ENCODE measurements around the gene AZU1.

Gene AZU1

GRCh38 chr19:827710-828321 lies at the start of gene AZU1:
AZU1 (plus strand) TSS chr19:827837; CDS start chr19:827847, 10 bp downstream.
- Histone ChIP-seq H3K4me1 (ENCODE audit: control insufficient read depth, insufficient read depth, low read length) (no peaks in the 10 kb centered on the region), H3K27me3 (ENCODE audit: control insufficient read depth, insufficient read depth, low read length) (no peaks in the 10 kb centered on the region), H3K9ac (ENCODE audit: low read depth, low read length) (no peak within 1 kb of the TSS), H3K4me3 (ENCODE audit: low read depth, low read length) (no peak within 1 kb of the TSS), H3K36me3 (ENCODE audit: control insufficient read depth, insufficient read depth, low read length) (no peaks in the 10 kb centered on the region), H3K9me3 (ENCODE audit: control insufficient read depth, insufficient read depth, low read length) (no peaks in the 10 kb centered on the region)

GRCh38 chr19:778910-779653 lies 48.6 kb upstream of the AZU1 start:
- Histone ChIP-seq H3K9ac (ENCODE audit: low read depth, low read length) (no peak overlapping the region), H3K4me1 (ENCODE audit: control insufficient read depth, insufficient read depth, low read length) (peaks cover 3% of the 10 kb centered on the region), H3K36me3 (ENCODE audit: control insufficient read depth, insufficient read depth, low read length) (no peaks in the 10 kb centered on the region), H3K9me3 (ENCODE audit: control insufficient read depth, insufficient read depth, low read length) (no peaks in the 10 kb centered on the region), H3K27me3 (ENCODE audit: control insufficient read depth, insufficient read depth, low read length) (no peaks in the 10 kb centered on the region), H3K4me3 (ENCODE audit: low read depth, low read length) (no peak overlapping the region)

DNA sequence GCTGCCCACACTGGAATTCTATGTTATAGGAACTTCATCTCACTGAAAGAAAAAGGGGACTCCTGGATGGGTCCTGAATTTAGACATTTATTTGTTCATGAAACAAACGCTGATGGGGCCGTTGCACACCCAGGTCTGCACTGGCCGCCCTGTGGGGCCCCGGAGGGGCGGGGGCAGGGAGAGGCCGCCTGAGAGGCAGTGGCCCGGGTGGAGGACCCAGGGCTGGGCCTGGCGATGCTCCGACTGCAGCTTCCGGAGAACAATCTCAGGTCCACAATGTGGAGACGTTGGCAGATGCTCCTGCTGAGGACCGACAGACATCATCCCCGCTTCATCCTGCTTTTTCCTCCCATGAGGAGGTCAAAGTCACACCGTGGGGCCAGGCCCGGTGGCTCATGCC lies 46.7 kb upstream of the AZU1 start:
- no peak overlapping the region for H3K9ac ChIP-seq (ENCODE audit: low read depth, low read length)
- H3K4me3 ChIP-seq (ENCODE audit: low read depth, low read length) = no peak overlapping the region

GRCh38 chr19:781800-782184 lies 45.8 kb upstream of the AZU1 start:
- Histone ChIP-seq H3K9ac (ENCODE audit: low read depth, low read length) (peak overlapping the region; percentile 32), H3K4me1 (ENCODE audit: control insufficient read depth, insufficient read depth, low read length) (peaks cover 3% of the 10 kb centered on the region), H3K9me3 (ENCODE audit: control insufficient read depth, insufficient read depth, low read length) (no peaks in the 10 kb centered on the region), H3K27me3 (ENCODE audit: control insufficient read depth, insufficient read depth, low read length) (no peaks in the 10 kb centered on the region), H3K4me3 (ENCODE audit: low read depth, low read length) (peak overlapping the region; percentile 37), H3K36me3 (ENCODE audit: control insufficient read depth, insufficient read depth, low read length) (no peaks in the 10 kb centered on the region)

More for the DNA sequence above, 46.7 kb upstream of the AZU1 start:
- Histone ChIP-seq H3K36me3 (ENCODE audit: control insufficient read depth, insufficient read depth, low read length) (no peaks in the 10 kb centered on the region), H3K9me3 (ENCODE audit: control insufficient read depth, insufficient read depth, low read length) (no peaks in the 10 kb centered on the region), H3K4me1 (ENCODE audit: control insufficient read depth, insufficient read depth, low read length) (peaks cover 3% of the 10 kb centered on the region), H3K27me3 (ENCODE audit: control insufficient read depth, insufficient read depth, low read length) (no peaks in the 10 kb centered on the region)

DNA sequence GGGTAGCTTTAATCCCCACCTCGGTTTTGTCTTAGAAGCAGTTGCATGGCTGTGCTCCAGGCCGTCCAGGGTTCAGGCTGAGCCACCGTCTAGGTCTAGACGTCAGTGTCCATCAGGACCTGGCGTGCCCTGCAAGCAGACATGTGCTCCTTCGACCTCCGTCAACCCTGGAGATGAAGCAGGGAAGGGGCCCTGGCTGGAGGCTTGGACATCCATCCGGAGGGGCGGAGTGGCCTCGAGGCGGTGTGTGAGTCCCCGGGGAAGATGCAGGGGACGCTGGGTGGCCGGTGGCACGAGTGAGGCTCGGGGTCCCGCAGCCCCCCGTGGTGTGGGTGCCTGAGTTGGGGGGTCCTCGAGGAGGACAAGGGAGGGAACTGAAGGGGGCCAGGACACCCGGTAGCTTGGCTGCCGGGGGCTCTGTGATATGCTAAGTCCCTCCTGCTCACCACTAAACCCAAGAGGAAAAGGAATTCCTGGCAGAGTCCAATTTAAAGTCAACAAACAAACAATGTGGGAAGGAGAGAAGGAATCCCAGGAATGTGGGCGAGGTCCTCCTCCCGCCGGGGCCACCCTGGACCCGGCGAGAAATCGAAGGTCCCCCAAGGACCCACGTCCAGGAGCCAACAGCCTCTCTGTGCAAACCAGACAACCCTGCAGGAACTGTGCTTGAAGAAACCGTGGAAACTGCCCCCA lies 45.3 kb upstream of the AZU1 start:
- peaks cover 3% of the 10 kb centered on the region for H3K4me1 ChIP-seq (ENCODE audit: control insufficient read depth, insufficient read depth, low read length)
- no peaks in the 10 kb centered on the region for H3K36me3 ChIP-seq (ENCODE audit: control insufficient read depth, insufficient read depth, low read length)
- peak overlapping the region; percentile 46 for H3K4me3 ChIP-seq (ENCODE audit: low read depth, low read length)
- no peaks in the 10 kb centered on the region for H3K9me3 ChIP-seq (ENCODE audit: control insufficient read depth, insufficient read depth, low read length)
- no peaks in the 10 kb centered on the region for H3K27me3 ChIP-seq (ENCODE audit: control insufficient read depth, insufficient read depth, low read length)
- peak overlapping the region; percentile 32 for H3K9ac ChIP-seq (ENCODE audit: low read depth, low read length)

DNA sequence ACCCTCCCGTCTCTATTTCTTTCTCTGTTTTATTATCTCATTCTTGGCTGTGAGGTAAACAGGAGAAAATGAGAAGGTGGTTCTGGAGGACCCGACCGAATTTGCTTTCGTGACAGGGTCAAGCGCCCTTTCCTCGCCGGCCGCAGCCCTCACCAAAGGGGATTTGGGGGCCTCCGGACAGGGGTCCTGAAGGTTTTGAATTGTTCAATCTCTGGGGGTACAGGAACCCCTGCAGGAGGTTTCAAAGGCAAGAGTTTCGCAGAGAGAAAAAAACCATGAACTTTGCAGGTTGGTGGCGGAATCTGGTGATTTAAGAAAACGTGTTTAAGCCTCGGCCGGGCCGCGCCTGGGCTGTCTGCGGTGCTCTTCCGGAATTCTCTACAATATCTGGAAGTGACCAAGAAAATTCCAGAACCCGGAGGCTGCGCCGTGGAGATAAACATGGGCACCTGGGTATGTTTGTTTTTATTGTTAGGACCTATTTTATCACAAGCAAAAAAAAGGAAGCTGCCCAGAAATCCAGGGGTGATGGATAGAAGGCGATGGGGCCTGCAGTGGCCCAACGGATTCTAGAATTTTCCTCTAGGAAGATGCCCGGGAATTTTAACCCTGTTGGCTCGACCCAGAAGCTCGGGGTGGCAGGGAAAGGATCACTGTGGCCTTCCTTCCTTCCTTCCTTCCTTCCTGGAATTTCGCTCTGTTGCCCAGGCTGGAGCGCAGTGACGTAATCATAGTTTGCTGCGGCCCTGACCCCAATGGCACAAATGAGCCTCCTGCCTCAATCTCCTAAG lies 44.6 kb upstream of the AZU1 start:
- Histone ChIP-seq H3K4me1 (ENCODE audit: control insufficient read depth, insufficient read depth, low read length) (peaks cover 3% of the 10 kb centered on the region), H3K9ac (ENCODE audit: low read depth, low read length) (no peak overlapping the region), H3K9me3 (ENCODE audit: control insufficient read depth, insufficient read depth, low read length) (no peaks in the 10 kb centered on the region), H3K36me3 (ENCODE audit: control insufficient read depth, insufficient read depth, low read length) (no peaks in the 10 kb centered on the region), H3K27me3 (ENCODE audit: control insufficient read depth, insufficient read depth, low read length) (no peaks in the 10 kb centered on the region), H3K4me3 (ENCODE audit: low read depth, low read length) (peak overlapping the region; percentile 46)

GRCh38 chr19:784541-784940 lies 43.1 kb upstream of the AZU1 start:
- no peak overlapping the region for H3K9ac ChIP-seq (ENCODE audit: low read depth, low read length)
- no peaks in the 10 kb centered on the region for H3K9me3 ChIP-seq (ENCODE audit: control insufficient read depth, insufficient read depth, low read length)
- H3K36me3 ChIP-seq (ENCODE audit: control insufficient read depth, insufficient read depth, low read length) = no peaks in the 10 kb centered on the region
- H3K27me3 ChIP-seq (ENCODE audit: control insufficient read depth, insufficient read depth, low read length) = no peaks in the 10 kb centered on the region
- H3K4me1 ChIP-seq (ENCODE audit: control insufficient read depth, insufficient read depth, low read length) = peaks cover 3% of the 10 kb centered on the region
- H3K4me3 ChIP-seq (ENCODE audit: low read depth, low read length) = no peak overlapping the region

DNA sequence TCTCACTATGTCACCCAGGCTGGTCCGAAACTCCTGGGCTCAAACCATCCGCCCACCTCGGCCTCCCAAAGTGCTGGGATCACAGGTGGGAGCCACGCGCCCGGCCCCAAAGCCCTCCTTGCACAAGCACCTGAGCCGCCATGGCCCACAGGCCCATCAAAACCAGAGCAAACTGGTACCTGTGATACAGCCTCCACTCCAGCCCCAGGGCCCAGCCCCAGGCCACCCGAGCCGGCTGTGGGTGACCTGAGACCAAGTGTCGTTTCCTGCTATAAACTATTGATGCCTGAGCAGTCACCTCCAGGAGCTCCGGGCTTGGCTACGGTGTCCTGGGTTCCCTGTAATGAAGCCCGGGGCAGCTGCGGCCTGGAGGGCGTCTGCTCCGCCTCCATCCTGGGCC lies 40.1 kb upstream of the AZU1 start:
- Histone ChIP-seq H3K4me3 (ENCODE audit: low read depth, low read length) (no peak overlapping the region), H3K9ac (ENCODE audit: low read depth, low read length) (no peak overlapping the region), H3K4me1 (ENCODE audit: control insufficient read depth, insufficient read depth, low read length) (no peaks in the 10 kb centered on the region), H3K9me3 (ENCODE audit: control insufficient read depth, insufficient read depth, low read length) (no peaks in the 10 kb centered on the region), H3K36me3 (ENCODE audit: control insufficient read depth, insufficient read depth, low read length) (no peaks in the 10 kb centered on the region), H3K27me3 (ENCODE audit: control insufficient read depth, insufficient read depth, low read length) (no peaks in the 10 kb centered on the region)

- no peaks in the 10 kb centered on the region for H3K9me3 ChIP-seq (ENCODE audit: control insufficient read depth, insufficient read depth, low read length)
- no peak overlapping the region for H3K4me3 ChIP-seq (ENCODE audit: low read depth, low read length)
- H3K36me3 ChIP-seq (ENCODE audit: control insufficient read depth, insufficient read depth, low read length) = no peaks in the 10 kb centered on the region
- no peaks in the 10 kb centered on the region for H3K4me1 ChIP-seq (ENCODE audit: control insufficient read depth, insufficient read depth, low read length)
- peak overlapping the region; percentile 24 for H3K9ac ChIP-seq (ENCODE audit: low read depth, low read length)
- no peaks in the 10 kb centered on the region for H3K27me3 ChIP-seq (ENCODE audit: control insufficient read depth, insufficient read depth, low read length)
Measured at GRCh38 chr19:788686-788982, 39.0 kb upstream of the AZU1 start.

DNA sequence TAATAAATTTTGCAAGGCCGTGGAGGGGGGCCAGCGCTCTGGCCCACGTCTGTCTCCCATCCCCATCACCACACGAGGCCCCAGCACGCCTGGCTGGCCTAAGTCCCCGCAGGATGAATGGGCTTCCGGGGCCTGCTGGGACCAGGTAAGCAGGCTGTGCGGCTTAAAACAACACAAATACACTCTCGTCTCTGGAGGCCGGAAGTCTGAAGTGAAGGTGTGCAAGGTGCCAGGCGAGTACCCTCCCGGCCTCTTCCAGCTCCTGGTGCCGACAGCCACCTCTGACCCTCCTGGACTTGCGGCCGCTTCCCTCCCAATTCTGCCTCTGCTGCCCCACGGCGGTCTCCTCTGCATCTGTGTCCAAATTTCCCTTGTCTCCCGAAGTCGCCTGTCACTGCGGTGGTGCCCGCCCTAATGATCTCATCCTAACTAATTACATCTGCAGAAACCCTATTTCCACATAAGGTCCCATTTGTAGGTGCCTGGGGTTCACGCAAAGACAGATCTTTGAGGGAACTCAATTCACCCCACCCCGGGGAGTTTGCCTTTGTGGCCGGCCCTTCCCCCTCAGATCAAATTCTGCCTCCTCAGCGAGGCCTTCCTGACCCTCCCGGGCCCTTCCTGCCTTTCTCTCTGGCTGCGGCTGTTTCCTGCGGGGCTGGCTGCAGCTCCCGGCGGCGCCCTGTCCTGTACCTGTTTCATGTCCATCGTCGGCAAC lies 38.5 kb upstream of the AZU1 start:
- H3K36me3 ChIP-seq (ENCODE audit: control insufficient read depth, insufficient read depth, low read length) = no peaks in the 10 kb centered on the region
- H3K9ac ChIP-seq (ENCODE audit: low read depth, low read length) = peak overlapping the region; percentile 60
- no peaks in the 10 kb centered on the region for H3K4me1 ChIP-seq (ENCODE audit: control insufficient read depth, insufficient read depth, low read length)
- H3K9me3 ChIP-seq (ENCODE audit: control insufficient read depth, insufficient read depth, low read length) = no peaks in the 10 kb centered on the region
- H3K4me3 ChIP-seq (ENCODE audit: low read depth, low read length) = no peak overlapping the region
- no peaks in the 10 kb centered on the region for H3K27me3 ChIP-seq (ENCODE audit: control insufficient read depth, insufficient read depth, low read length)

DNA sequence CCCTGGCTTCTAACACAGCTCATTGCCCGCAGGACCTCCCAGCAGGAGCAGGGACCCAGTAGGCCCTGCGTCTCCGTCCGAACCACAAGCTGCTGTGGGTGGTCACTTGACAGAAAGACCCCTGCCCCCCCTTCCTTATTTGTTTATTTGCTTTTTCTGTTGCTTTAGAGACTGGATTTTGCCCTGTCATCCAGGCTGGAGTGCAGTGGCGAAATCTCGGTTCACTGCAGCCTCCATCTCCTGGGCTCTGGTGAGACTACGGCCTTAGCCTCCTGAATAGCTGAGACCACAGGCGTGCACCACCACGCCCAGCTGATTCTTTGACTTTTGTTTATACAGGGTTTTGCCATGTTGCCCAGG lies 38.0 kb upstream of the AZU1 start:
- Histone ChIP-seq H3K36me3 (ENCODE audit: control insufficient read depth, insufficient read depth, low read length) (no peaks in the 10 kb centered on the region), H3K27me3 (ENCODE audit: control insufficient read depth, insufficient read depth, low read length) (no peaks in the 10 kb centered on the region), H3K9me3 (ENCODE audit: control insufficient read depth, insufficient read depth, low read length) (no peaks in the 10 kb centered on the region), H3K4me3 (ENCODE audit: low read depth, low read length) (no peak overlapping the region), H3K4me1 (ENCODE audit: control insufficient read depth, insufficient read depth, low read length) (no peaks in the 10 kb centered on the region), H3K9ac (ENCODE audit: low read depth, low read length) (peak overlapping the region; percentile 60)

All from iPS-15b (cell line).